ENCODE results near the gene GUCY2C.

- TF ChIP-seq, protein P1, sequence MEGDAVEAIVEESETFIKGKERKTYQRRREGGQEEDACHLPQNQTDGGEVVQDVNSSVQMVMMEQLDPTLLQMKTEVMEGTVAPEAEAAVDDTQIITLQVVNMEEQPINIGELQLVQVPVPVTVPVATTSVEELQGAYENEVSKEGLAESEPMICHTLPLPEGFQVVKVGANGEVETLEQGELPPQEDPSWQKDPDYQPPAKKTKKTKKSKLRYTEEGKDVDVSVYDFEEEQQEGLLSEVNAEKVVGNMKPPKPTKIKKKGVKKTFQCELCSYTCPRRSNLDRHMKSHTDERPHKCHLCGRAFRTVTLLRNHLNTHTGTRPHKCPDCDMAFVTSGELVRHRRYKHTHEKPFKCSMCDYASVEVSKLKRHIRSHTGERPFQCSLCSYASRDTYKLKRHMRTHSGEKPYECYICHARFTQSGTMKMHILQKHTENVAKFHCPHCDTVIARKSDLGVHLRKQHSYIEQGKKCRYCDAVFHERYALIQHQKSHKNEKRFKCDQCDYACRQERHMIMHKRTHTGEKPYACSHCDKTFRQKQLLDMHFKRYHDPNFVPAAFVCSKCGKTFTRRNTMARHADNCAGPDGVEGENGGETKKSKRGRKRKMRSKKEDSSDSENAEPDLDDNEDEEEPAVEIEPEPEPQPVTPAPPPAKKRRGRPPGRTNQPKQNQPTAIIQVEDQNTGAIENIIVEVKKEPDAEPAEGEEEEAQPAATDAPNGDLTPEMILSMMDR (IDR thresholded peaks at IDR 0.05), result no peak
- no peak for TF ChIP-seq POLR2A (IDR thresholded peaks at IDR 0.05)
Observed at GRCh38 chr12:14668591-14668990, 27.8 kb downstream of the GUCY2C start.

All from esophagus squamous epithelium (tissue), 4 donors.